Activated CD4-positive, alpha-beta T cell treated with anti-CD3 and anti-CD28 coated beads for 36 hours (primary cell): ENCODE measurements around the gene UGT2B15. TPM values are rescaled to one million over a fixed set of nuclear protein-coding genes. Genes with fewer than 3 reads are reported as not detected.
"Not testable (repeated sequence)": the region's sequence is repeated elsewhere in the genome, so short reads cannot be mapped to it uniquely, and the experiment has no call there.

Source experiments
- ATAC-seq: fragments of 200-7000 bp; cut with Tn5 transposase; one replicate; pipeline ENCODE4 v1.10.0; 2021; ENCODE audit warnings: mild to moderate bottlenecking, moderate library complexity
- CTCF ChIA-PET: fragments of 350-600 bp; sonication (Branson Sonifier 250); formaldehyde crosslinking; loops from one replicate; lab custom pipeline; 2021; ENCODE audit warnings: antibody characterized with exemption; lab: Charles Lee
- POLR2A ChIA-PET: fragments of 350-600 bp; sonication (Branson Sonifier 250); formaldehyde crosslinking; loops from one replicate; lab custom pipeline; 2021; ENCODE audit warnings: antibody characterized with exemption, inconsistent platforms; lab: Charles Lee
- DNase-seq: peaks from one replicate; pipeline ENCODE4 v3.0.0-alpha.2; 2020
- H3K27ac Mint-ChIP-seq: one replicate; pipeline ENCODE4 v1.8.0; 2021; ENCODE audit warnings: mixed read lengths
- H3K27me3 Mint-ChIP-seq: one replicate; pipeline ENCODE4 v1.8.0; 2021; ENCODE audit warnings: mixed read lengths
- H3K36me3 Mint-ChIP-seq: one replicate; pipeline ENCODE4 v1.8.0; 2021; ENCODE audit warnings: low read depth, mixed read lengths
- H3K4me1 Mint-ChIP-seq: one replicate; pipeline ENCODE4 v1.8.0; 2021; ENCODE audit warnings: mixed read lengths
- H3K4me3 Mint-ChIP-seq: one replicate; pipeline ENCODE4 v1.8.0; 2021; ENCODE audit warnings: mild to moderate bottlenecking, moderate library complexity, mixed read lengths
- H3K9me3 Mint-ChIP-seq: one replicate; pipeline ENCODE4 v1.8.0; 2021; ENCODE audit warnings: low read depth, mixed read lengths
- intact Hi-C, 2 experiments: fragments of 100-400 bp; cut with DNase I in 1 of 2; cut with micrococcal nuclease in 1 of 2; formaldehyde crosslinking; loops; one replicate each; pipeline versions ENCODE4 v1.14.2 to v1.15.1; 2022 to 2024; cut with DNase I, micrococcal nuclease
- total RNA-seq, 2 experiments: library from RNA; stranded (reverse); gene quantifications; one replicate each; pipeline ENCODE4 v1.2.3, GENCODE V29; 2021

Gene UGT2B15
- total RNA-seq, 2 experiments from 2014 or later, result not detected

GRCh38 chr4:68654946-68655721 is 15.3 kb downstream of the UGT2B15 start:
- DNase-seq (no peak), ATAC-seq (no peak)
- H3K4me3 Mint-ChIP-seq, result no peak overlapping the region
- peaks cover 2% of the 10 kb centered on the region for H3K27me3 Mint-ChIP-seq
- H3K4me1 Mint-ChIP-seq, result no peaks in the 10 kb centered on the region
- H3K27ac Mint-ChIP-seq, result no peak overlapping the region
- H3K9me3 Mint-ChIP-seq, result no peaks in the 10 kb centered on the region
- ChIA-PET POLR2A (no interaction called here), CTCF (interaction anchor here (0.8 kb wide), 1 partner anchor 19 kb away, joined by 3 read pairs; no protein-coding TSS in a partner anchor)
- no peaks in the 10 kb centered on the region for H3K36me3 Mint-ChIP-seq
- intact Hi-C loops, result no loop called here

- DNase-seq, result no peak
- intact Hi-C loops, result no loop called here
Measured at GRCh38 chr4:68651932-68652331, 18.5 kb downstream of the UGT2B15 start.

GRCh38 chr4:68630371-68630770 is 40.1 kb downstream of the UGT2B15 start:
- no peak for ATAC-seq
- ChIA-PET POLR2A (no interaction called here), CTCF (interaction anchor here (1.4 kb wide), 1 partner anchor 132 kb away, joined by 7 read pairs; no protein-coding TSS in a partner anchor)
- Mint-ChIP-seq H3K9me3 (no peaks in the 10 kb centered on the region), H3K27ac (no peak overlapping the region), H3K27me3 (peaks cover 2% of the 10 kb centered on the region), H3K4me3 (no peak overlapping the region), H3K4me1 (no peaks in the 10 kb centered on the region), H3K36me3 (no peaks in the 10 kb centered on the region)
- DNase-seq, result no peak
- intact Hi-C loops, result no loop called here

More at GRCh38 chr4:68651932-68652331, 18.5 kb downstream of the UGT2B15 start:
- CTCF ChIA-PET, result no interaction called here
- no peak for ATAC-seq
- POLR2A ChIA-PET, result no interaction called here
- H3K27me3 Mint-ChIP-seq, result peaks cover 2% of the 10 kb centered on the region
- no peaks in the 10 kb centered on the region for H3K9me3 Mint-ChIP-seq
- H3K36me3 Mint-ChIP-seq, result no peaks in the 10 kb centered on the region
- no peak overlapping the region for H3K27ac Mint-ChIP-seq
- no peaks in the 10 kb centered on the region for H3K4me1 Mint-ChIP-seq
- H3K4me3 Mint-ChIP-seq, result no peak overlapping the region

- H3K9me3 Mint-ChIP-seq, H3K4me3 Mint-ChIP-seq, H3K27me3 Mint-ChIP-seq, H3K4me1 Mint-ChIP-seq, ATAC-seq, H3K27ac Mint-ChIP-seq, CTCF ChIA-PET, H3K36me3 Mint-ChIP-seq, POLR2A ChIA-PET, DNase-seq: not testable (repeated sequence)
- intact Hi-C loops, result loop anchor here in 1 of 2 experiments (10.0 kb wide), 1 partner anchor 118 kb away; no protein-coding TSS in a partner anchor
Measured at GRCh38 chr4:68622731-68623130, 47.7 kb downstream of the UGT2B15 start.

- Mint-ChIP-seq H3K27me3 (no peaks in the 10 kb centered on the region), H3K4me3 (no peak overlapping the region), H3K9me3 (no peaks in the 10 kb centered on the region), H3K27ac (no peak overlapping the region), H3K36me3 (no peaks in the 10 kb centered on the region), H3K4me1 (no peaks in the 10 kb centered on the region)
- ATAC-seq (no peak), DNase-seq (no peak)
- POLR2A ChIA-PET, result no interaction called here
- intact Hi-C loops, result no loop called here
- CTCF ChIA-PET, result no interaction called here
Measured at GRCh38 chr4:68617003-68617698, 53.3 kb downstream of the UGT2B15 start.

- ATAC-seq, result no peak
- Mint-ChIP-seq H3K27ac (no peak overlapping the region), H3K9me3 (no peaks in the 10 kb centered on the region), H3K36me3 (no peaks in the 10 kb centered on the region), H3K4me1 (no peaks in the 10 kb centered on the region), H3K4me3 (no peak overlapping the region), H3K27me3 (no peaks in the 10 kb centered on the region)
- DNase-seq, result no peak
- POLR2A ChIA-PET, result no interaction called here
- intact Hi-C loops, result no loop called here
- CTCF ChIA-PET, result no interaction called here
Measured at GRCh38 chr4:68615699-68616422, 54.6 kb downstream of the UGT2B15 start.

GRCh38 chr4:68613752-68614151 is 56.7 kb downstream of the UGT2B15 start:
- ATAC-seq (no peak), DNase-seq (no peak)
- Mint-ChIP-seq H3K9me3 (no peaks in the 10 kb centered on the region), H3K36me3 (no peaks in the 10 kb centered on the region), H3K4me3 (no peak overlapping the region), H3K27me3 (no peaks in the 10 kb centered on the region), H3K4me1 (no peaks in the 10 kb centered on the region), H3K27ac (no peak overlapping the region)
- intact Hi-C loops, result no loop called here
- ChIA-PET CTCF (no interaction called here), POLR2A (no interaction called here)

- intact Hi-C loops, result no loop called here
- DNase-seq, result no peak
- ChIA-PET CTCF (no interaction called here), POLR2A (no interaction called here)
- Mint-ChIP-seq H3K9me3 (no peaks in the 10 kb centered on the region), H3K27ac (no peak overlapping the region), H3K4me3 (no peak overlapping the region), H3K4me1 (no peaks in the 10 kb centered on the region), H3K36me3 (no peaks in the 10 kb centered on the region), H3K27me3 (no peaks in the 10 kb centered on the region)
- ATAC-seq, result no peak
Measured at GRCh38 chr4:68606240-68606639, 64.2 kb downstream of the UGT2B15 start.

- DNase-seq, result no peak
- ATAC-seq, result no peak
- Mint-ChIP-seq H3K4me1 (no peaks in the 10 kb centered on the region), H3K4me3 (no peak overlapping the region), H3K36me3 (no peaks in the 10 kb centered on the region), H3K27me3 (no peaks in the 10 kb centered on the region), H3K9me3 (no peaks in the 10 kb centered on the region), H3K27ac (no peak overlapping the region)
- POLR2A ChIA-PET, result no interaction called here
- intact Hi-C loops, result no loop called here
- CTCF ChIA-PET, result no interaction called here
Measured at GRCh38 chr4:68599150-68599549, 71.3 kb downstream of the UGT2B15 start.

- Mint-ChIP-seq H3K27ac (no peak overlapping the region), H3K9me3 (no peaks in the 10 kb centered on the region), H3K4me3 (no peak overlapping the region), H3K36me3 (no peaks in the 10 kb centered on the region), H3K27me3 (no peaks in the 10 kb centered on the region), H3K4me1 (no peaks in the 10 kb centered on the region)
- ATAC-seq (no peak), DNase-seq (no peak)
- intact Hi-C loops, result no loop called here
- ChIA-PET POLR2A (no interaction called here), CTCF (no interaction called here)
Measured at GRCh38 chr4:68597482-68597881, 73.0 kb downstream of the UGT2B15 start.
